MM.1S (cell line): Measurements from ENCODE around the gene DZANK1.

Source experiments
- EZH2 ChIP-seq: fragments of 300-600 bp; sonication (generic); optimal IDR thresholded peaks from 2 replicates; pipeline ENCODE3; 2017; ENCODE audit warnings: low read depth, mild to moderate bottlenecking, antibody characterized with exemption, low read length, mixed read lengths
- TF ChIP-seq, protein P1 (sequence below): fragments of 300-600 bp; sonication (generic); IDR thresholded peaks from 2 replicates; pipeline ENCODE4 v1.5.1; 2016; ENCODE audit warnings: antibody characterized with exemption, low read length, mixed read lengths

DNA sequence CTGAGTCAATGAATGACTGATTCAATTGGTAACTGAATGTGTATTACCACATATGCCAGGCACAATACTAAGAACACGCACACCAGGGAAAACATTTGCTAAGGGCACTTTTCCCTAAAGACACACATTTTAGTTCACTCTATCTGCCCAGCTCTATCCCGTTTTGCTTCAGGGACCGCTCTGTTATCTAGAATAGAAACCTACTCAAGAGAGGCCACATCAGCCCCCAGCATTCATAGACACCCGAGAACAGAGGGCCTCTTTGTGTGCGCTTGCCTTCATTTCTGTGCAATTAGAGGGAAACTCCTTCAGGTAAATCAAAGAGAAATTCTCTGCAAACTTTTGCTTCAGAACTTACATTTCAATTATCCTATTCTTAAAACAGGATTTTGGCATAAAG lies 50.3 kb downstream of the DZANK1 start:
- TF ChIP-seq, protein P1, sequence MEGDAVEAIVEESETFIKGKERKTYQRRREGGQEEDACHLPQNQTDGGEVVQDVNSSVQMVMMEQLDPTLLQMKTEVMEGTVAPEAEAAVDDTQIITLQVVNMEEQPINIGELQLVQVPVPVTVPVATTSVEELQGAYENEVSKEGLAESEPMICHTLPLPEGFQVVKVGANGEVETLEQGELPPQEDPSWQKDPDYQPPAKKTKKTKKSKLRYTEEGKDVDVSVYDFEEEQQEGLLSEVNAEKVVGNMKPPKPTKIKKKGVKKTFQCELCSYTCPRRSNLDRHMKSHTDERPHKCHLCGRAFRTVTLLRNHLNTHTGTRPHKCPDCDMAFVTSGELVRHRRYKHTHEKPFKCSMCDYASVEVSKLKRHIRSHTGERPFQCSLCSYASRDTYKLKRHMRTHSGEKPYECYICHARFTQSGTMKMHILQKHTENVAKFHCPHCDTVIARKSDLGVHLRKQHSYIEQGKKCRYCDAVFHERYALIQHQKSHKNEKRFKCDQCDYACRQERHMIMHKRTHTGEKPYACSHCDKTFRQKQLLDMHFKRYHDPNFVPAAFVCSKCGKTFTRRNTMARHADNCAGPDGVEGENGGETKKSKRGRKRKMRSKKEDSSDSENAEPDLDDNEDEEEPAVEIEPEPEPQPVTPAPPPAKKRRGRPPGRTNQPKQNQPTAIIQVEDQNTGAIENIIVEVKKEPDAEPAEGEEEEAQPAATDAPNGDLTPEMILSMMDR, result no peak
- no peak for TF ChIP-seq EZH2
